Ascending aorta (tissue), 2 donors: ENCODE results near the gene SYNJ2BP. TPM values are rescaled to one million over a fixed set of nuclear protein-coding genes. Genes with fewer than 3 reads are reported as not detected.
A peak's percentile ranks its signal among the peaks of the same experiment; 100 is the strongest.
"Not testable (repeated sequence)": the region's sequence is repeated elsewhere in the genome, so short reads cannot be mapped to it uniquely, and the experiment has no call there.

Experiments
- DNase-seq, 2 donors: peaks; one replicate each; pipeline ENCODE4 v3.0.0-alpha.2; 2019; ENCODE audit warnings: low spot score in 2 of 2
- H3K27ac ChIP-seq, 2 donors: fragments of 200-600 bp; sonication (generic); one replicate each; pipeline ENCODE4 v1.5.1; 2016 to 2017; ENCODE audit warnings: mild to moderate bottlenecking in 1 of 2
- H3K27me3 ChIP-seq: fragments of 200-600 bp; sonication (generic); one replicate; pipeline ENCODE4 v1.5.1; 2017
- H3K36me3 ChIP-seq, 2 donors: fragments of 200-600 bp; sonication (generic); one replicate each; pipeline ENCODE4 v1.5.1; 2016
- H3K4me1 ChIP-seq, 2 donors: fragments of 200-600 bp; sonication (generic); one replicate each; pipeline ENCODE4 v1.5.1; 2016 to 2017; ENCODE audit warnings: mild to moderate bottlenecking in 1 of 2
- H3K4me3 ChIP-seq, 2 donors: fragments of 200-600 bp; sonication (generic); one replicate each; pipeline ENCODE4 v1.5.1; 2016 to 2017; ENCODE audit warnings: mild to moderate bottlenecking in 1 of 2
- H3K9me3 ChIP-seq, 2 donors: fragments of 200-600 bp; sonication (generic); one replicate each; pipeline ENCODE4 v1.5.1; 2016
- CTCF ChIP-seq, 3 experiments: fragments of 200-600 bp in 2 of 3; fragments of 450-650 bp in 1 of 3; sonication (generic) in 2 of 3; IDR thresholded peaks; one replicate each; pipeline ENCODE4 v1.5.1; 2016 to 2019; ENCODE audit warnings: antibody characterized with exemption in 3 of 3, mild to moderate bottlenecking in 1 of 3, moderate library complexity in 1 of 3
- intact Hi-C: fragments of 100-400 bp; cut with DNase I; formaldehyde crosslinking; loops from one replicate; pipeline ENCODE4 v1.15.1; 2023
- total RNA-seq: library from RNA; depleted of rRNA; stranded (reverse); fragments of >200 nt; gene quantifications from one replicate; pipeline ENCODE4 v1.1.0, GENCODE V29; 2016

The SYNJ2BP gene
- total RNA-seq, 1 donor from 2014 or later: 8.8 TPM

GRCh38 chr14:70441641-70442040 is 24.8 kb upstream of the SYNJ2BP start:
- no peak overlapping the region for H3K27ac ChIP-seq
- no peaks in the 10 kb centered on the region for H3K4me1 ChIP-seq
- intact Hi-C loops: no loop called here
- no peaks in the 10 kb centered on the region for H3K27me3 ChIP-seq
- H3K9me3 ChIP-seq: peaks cover 0 to 34% of the 10 kb centered on the region in 2 donors
- no peak overlapping the region for H3K4me3 ChIP-seq
- TF ChIP-seq CTCF (IDR thresholded peaks at IDR 0.05): no peak
- peaks cover 0 to 14% of the 10 kb centered on the region in 2 donors for H3K36me3 ChIP-seq
- no peak for DNase-seq

- Histone ChIP-seq H3K4me1 (no peaks in the 10 kb centered on the region), H3K27me3 (no peaks in the 10 kb centered on the region), H3K9me3 (peaks cover 1 to 9% of the 10 kb centered on the region in 2 donors), H3K36me3 (no peaks in the 10 kb centered on the region), H3K4me3 (no peak overlapping the region), H3K27ac (no peak overlapping the region)
- intact Hi-C loops: no loop called here
- TF ChIP-seq CTCF (IDR thresholded peaks at IDR 0.05): no peak
- no peak for DNase-seq
These were observed 20.0 kb upstream of the SYNJ2BP start for GRCh38 chr14:70436867-70437266.

- H3K36me3 ChIP-seq, H3K4me1 ChIP-seq, H3K4me3 ChIP-seq, H3K27ac ChIP-seq, DNase-seq, intact Hi-C loops, H3K27me3 ChIP-seq: not testable (repeated sequence)
- H3K9me3 ChIP-seq: peaks cover 4 to 15% of the 10 kb centered on the region in 2 donors
These were observed 9.7 kb upstream of the SYNJ2BP start for GRCh38 chr14:70426555-70426954.

GRCh38 chr14:70425354-70425753 is 8.5 kb upstream of the SYNJ2BP start:
- no peak for DNase-seq

GRCh38 chr14:70422538-70422937 is 5.6 kb upstream of the SYNJ2BP start:
- no peak for TF ChIP-seq CTCF (IDR thresholded peaks at IDR 0.05)
- DNase-seq: no peak
- H3K4me1 ChIP-seq: no peaks in the 10 kb centered on the region
- no peaks in the 10 kb centered on the region for H3K27me3 ChIP-seq
- H3K27ac ChIP-seq: no peak overlapping the region
- no peak overlapping the region for H3K4me3 ChIP-seq
- no peaks in the 10 kb centered on the region for H3K9me3 ChIP-seq
- intact Hi-C loops: no loop called here
- H3K36me3 ChIP-seq: no peaks in the 10 kb centered on the region

More at GRCh38 chr14:70425354-70425753, 8.5 kb upstream of the SYNJ2BP start:
- Histone ChIP-seq H3K9me3 (peaks cover 0 to 5% of the 10 kb centered on the region in 2 donors), H3K27me3 (no peaks in the 10 kb centered on the region), H3K4me1 (no peaks in the 10 kb centered on the region), H3K36me3 (no peaks in the 10 kb centered on the region), H3K27ac (no peak overlapping the region), H3K4me3 (no peak overlapping the region)
- no peak for TF ChIP-seq CTCF (IDR thresholded peaks at IDR 0.05)
- intact Hi-C loops: no loop called here

GRCh38 chr14:70419270-70419931 is 2.5 kb upstream of the SYNJ2BP start:
- DNase-seq, H3K36me3 ChIP-seq, H3K27ac ChIP-seq, H3K4me3 ChIP-seq, H3K27me3 ChIP-seq, intact Hi-C loops, H3K9me3 ChIP-seq, H3K4me1 ChIP-seq: not testable (repeated sequence)

GRCh38 chr14:70416338-70416724 is 559 bp downstream of the SYNJ2BP start:
- no peaks in the 10 kb centered on the region for H3K27me3 ChIP-seq
- H3K4me1 ChIP-seq: no peaks in the 10 kb centered on the region
- no peak for DNase-seq
- no peaks in the 10 kb centered on the region for H3K36me3 ChIP-seq
- peak overlapping the region; percentile 75 to 76 for H3K4me3 ChIP-seq
- TF ChIP-seq CTCF (IDR thresholded peaks at IDR 0.05): no peak
- peak overlapping the region in 1 of 2 donors; percentile 28 for H3K27ac ChIP-seq
- no peaks in the 10 kb centered on the region for H3K9me3 ChIP-seq
- intact Hi-C loops: no loop called here
